ENCODE measurements around the gene KIF21A. TPM values are rescaled to one million over a fixed set of nuclear protein-coding genes. Genes with fewer than 3 reads are reported as not detected.

KIF21A gene
- total and polyA plus RNA-seq, 2 donors (not counting 1 experiment from before 2014, with no cell fraction given) = 2.5 to 5.9 TPM

GRCh38 chr12:39389399-39390150 is 53.3 kb downstream of the KIF21A start:
- Histone ChIP-seq H3K27me3 (ENCODE audit: control insufficient read depth, insufficient read depth, low read length) (no peaks in the 10 kb centered on the region), H3K4me3 (replicated peaks in 1 of 4; ENCODE audit: control extremely low read depth in 1 of 4, insufficient read depth in 1 of 4, low read depth in 3 of 4, low read length in 4 of 4) (no peak overlapping the region), H4K20me1 (ENCODE audit: control insufficient read depth, extremely low read depth, insufficient read depth, low read length) (no peaks in the 10 kb centered on the region), H3K9me3 (ENCODE audit: control insufficient read depth, insufficient read depth, low read depth, low read length) (no peaks in the 10 kb centered on the region), H3K9ac (ENCODE audit: insufficient read depth, low read length) (no peak overlapping the region), H3K4me1 (ENCODE audit: control insufficient read depth, extremely low read depth, insufficient read depth, low read length) (no peaks in the 10 kb centered on the region), H3K4me2 (ENCODE audit: extremely low read depth, insufficient read depth, low read length) (no peak overlapping the region), H3K79me2 (ENCODE audit: control insufficient read depth, insufficient read depth, low read length) (no peaks in the 10 kb centered on the region), H2AFZ (ENCODE audit: low read length) (no peak overlapping the region), H3K36me3 (ENCODE audit: control insufficient read depth, insufficient read depth, low read length) (no peaks in the 10 kb centered on the region), H3K27ac (ENCODE audit: insufficient read depth, low read length) (no peak overlapping the region)
- no peak for TF ChIP-seq EZH2 (IDR thresholded peaks at IDR 0.05; ENCODE audit: low read length, missing control alignments)
- TF ChIP-seq, protein P1, sequence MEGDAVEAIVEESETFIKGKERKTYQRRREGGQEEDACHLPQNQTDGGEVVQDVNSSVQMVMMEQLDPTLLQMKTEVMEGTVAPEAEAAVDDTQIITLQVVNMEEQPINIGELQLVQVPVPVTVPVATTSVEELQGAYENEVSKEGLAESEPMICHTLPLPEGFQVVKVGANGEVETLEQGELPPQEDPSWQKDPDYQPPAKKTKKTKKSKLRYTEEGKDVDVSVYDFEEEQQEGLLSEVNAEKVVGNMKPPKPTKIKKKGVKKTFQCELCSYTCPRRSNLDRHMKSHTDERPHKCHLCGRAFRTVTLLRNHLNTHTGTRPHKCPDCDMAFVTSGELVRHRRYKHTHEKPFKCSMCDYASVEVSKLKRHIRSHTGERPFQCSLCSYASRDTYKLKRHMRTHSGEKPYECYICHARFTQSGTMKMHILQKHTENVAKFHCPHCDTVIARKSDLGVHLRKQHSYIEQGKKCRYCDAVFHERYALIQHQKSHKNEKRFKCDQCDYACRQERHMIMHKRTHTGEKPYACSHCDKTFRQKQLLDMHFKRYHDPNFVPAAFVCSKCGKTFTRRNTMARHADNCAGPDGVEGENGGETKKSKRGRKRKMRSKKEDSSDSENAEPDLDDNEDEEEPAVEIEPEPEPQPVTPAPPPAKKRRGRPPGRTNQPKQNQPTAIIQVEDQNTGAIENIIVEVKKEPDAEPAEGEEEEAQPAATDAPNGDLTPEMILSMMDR (conservative IDR thresholded peaks at IDR 0.05 in 1 of 2, IDR thresholded peaks at IDR 0.05 in 1 of 2; ENCODE audit: low read depth in 1 of 2, low read length in 2 of 2) = no peak
- no peak for DNase-seq (ENCODE audit: low read depth in 2 of 2)

GRCh38 chr12:39386335-39386734 is 56.6 kb downstream of the KIF21A start:
- H3K36me3 ChIP-seq (ENCODE audit: control insufficient read depth, insufficient read depth, low read length) = no peaks in the 10 kb centered on the region
- no peaks in the 10 kb centered on the region for H3K4me1 ChIP-seq (ENCODE audit: control insufficient read depth, extremely low read depth, insufficient read depth, low read length)
- no peak overlapping the region for H3K4me2 ChIP-seq (ENCODE audit: extremely low read depth, insufficient read depth, low read length)
- H3K27ac ChIP-seq (ENCODE audit: insufficient read depth, low read length) = no peak overlapping the region
- H3K9me3 ChIP-seq (ENCODE audit: control insufficient read depth, insufficient read depth, low read depth, low read length) = no peaks in the 10 kb centered on the region
- H3K27me3 ChIP-seq (ENCODE audit: control insufficient read depth, insufficient read depth, low read length) = no peaks in the 10 kb centered on the region
- DNase-seq (ENCODE audit: low read depth in 2 of 2) = no peak
- no peaks in the 10 kb centered on the region for H4K20me1 ChIP-seq (ENCODE audit: control insufficient read depth, extremely low read depth, insufficient read depth, low read length)
- H3K79me2 ChIP-seq (ENCODE audit: control insufficient read depth, insufficient read depth, low read length) = no peaks in the 10 kb centered on the region
- no peak overlapping the region for H3K4me3 ChIP-seq (replicated peaks in 1 of 4; ENCODE audit: control extremely low read depth in 1 of 4, insufficient read depth in 1 of 4, low read depth in 3 of 4, low read length in 4 of 4)
- no peak overlapping the region for H3K9ac ChIP-seq (ENCODE audit: insufficient read depth, low read length)
- no peak overlapping the region for H2AFZ ChIP-seq (ENCODE audit: low read length)
- TF ChIP-seq, protein P1 (conservative IDR thresholded peaks at IDR 0.05 in 1 of 2, IDR thresholded peaks at IDR 0.05 in 1 of 2; ENCODE audit: low read depth in 1 of 2, low read length in 2 of 2) = no peak
- no peak for TF ChIP-seq EZH2 (IDR thresholded peaks at IDR 0.05; ENCODE audit: low read length, missing control alignments)

DNA sequence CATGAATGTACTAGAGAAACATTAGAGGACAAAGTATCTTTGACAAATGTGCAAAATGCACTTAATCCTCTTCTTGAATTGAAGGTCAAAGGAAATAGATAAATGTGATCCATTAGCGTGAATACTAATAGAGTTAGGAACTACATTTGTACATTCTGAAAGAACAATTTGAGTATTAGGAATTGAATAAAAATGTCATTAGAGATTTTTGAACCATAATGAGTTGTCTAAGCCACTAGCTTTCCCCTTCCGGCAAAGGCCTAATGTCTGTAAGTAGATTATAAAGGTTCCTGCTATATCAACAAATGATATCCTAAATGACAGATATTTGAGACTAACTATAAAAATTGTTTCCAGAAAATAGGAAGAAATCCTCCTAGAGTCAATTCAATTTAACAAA is 59.8 kb downstream of the KIF21A start:
- H3K36me3 ChIP-seq (ENCODE audit: control insufficient read depth, insufficient read depth, low read length) = no peaks in the 10 kb centered on the region
- no peaks in the 10 kb centered on the region for H4K20me1 ChIP-seq (ENCODE audit: control insufficient read depth, extremely low read depth, insufficient read depth, low read length)
- no peaks in the 10 kb centered on the region for H3K9me3 ChIP-seq (ENCODE audit: control insufficient read depth, insufficient read depth, low read depth, low read length)
- no peaks in the 10 kb centered on the region for H3K79me2 ChIP-seq (ENCODE audit: control insufficient read depth, insufficient read depth, low read length)
- no peak for TF ChIP-seq EZH2 (IDR thresholded peaks at IDR 0.05; ENCODE audit: low read length, missing control alignments)
- TF ChIP-seq, protein P1 (conservative IDR thresholded peaks at IDR 0.05 in 1 of 2, IDR thresholded peaks at IDR 0.05 in 1 of 2; ENCODE audit: low read depth in 1 of 2, low read length in 2 of 2) = no peak
- no peak for DNase-seq (ENCODE audit: low read depth in 2 of 2)
- no peaks in the 10 kb centered on the region for H3K4me1 ChIP-seq (ENCODE audit: control insufficient read depth, extremely low read depth, insufficient read depth, low read length)
- H3K4me2 ChIP-seq (ENCODE audit: extremely low read depth, insufficient read depth, low read length) = no peak overlapping the region
- no peak overlapping the region for H3K4me3 ChIP-seq (replicated peaks in 1 of 4; ENCODE audit: control extremely low read depth in 1 of 4, insufficient read depth in 1 of 4, low read depth in 3 of 4, low read length in 4 of 4)
- no peak overlapping the region for H3K27ac ChIP-seq (ENCODE audit: insufficient read depth, low read length)
- H3K9ac ChIP-seq (ENCODE audit: insufficient read depth, low read length) = no peak overlapping the region
- H2AFZ ChIP-seq (ENCODE audit: low read length) = no peak overlapping the region
- H3K27me3 ChIP-seq (ENCODE audit: control insufficient read depth, insufficient read depth, low read length) = no peaks in the 10 kb centered on the region
